HG02623 (cell line): ENCODE measurements around the gene PTCD1.
A peak's percentile ranks its signal among the peaks of the same experiment; 100 is the strongest.

Source experiments
- ATAC-seq: cut with Tn5 transposase; IDR thresholded peaks from one replicate; pipeline ENCODE4 v1.9.1; 2021; ENCODE audit warnings: moderate library complexity; ENCODE audit not compliant: unreplicated experiment

The PTCD1 gene, protein sequence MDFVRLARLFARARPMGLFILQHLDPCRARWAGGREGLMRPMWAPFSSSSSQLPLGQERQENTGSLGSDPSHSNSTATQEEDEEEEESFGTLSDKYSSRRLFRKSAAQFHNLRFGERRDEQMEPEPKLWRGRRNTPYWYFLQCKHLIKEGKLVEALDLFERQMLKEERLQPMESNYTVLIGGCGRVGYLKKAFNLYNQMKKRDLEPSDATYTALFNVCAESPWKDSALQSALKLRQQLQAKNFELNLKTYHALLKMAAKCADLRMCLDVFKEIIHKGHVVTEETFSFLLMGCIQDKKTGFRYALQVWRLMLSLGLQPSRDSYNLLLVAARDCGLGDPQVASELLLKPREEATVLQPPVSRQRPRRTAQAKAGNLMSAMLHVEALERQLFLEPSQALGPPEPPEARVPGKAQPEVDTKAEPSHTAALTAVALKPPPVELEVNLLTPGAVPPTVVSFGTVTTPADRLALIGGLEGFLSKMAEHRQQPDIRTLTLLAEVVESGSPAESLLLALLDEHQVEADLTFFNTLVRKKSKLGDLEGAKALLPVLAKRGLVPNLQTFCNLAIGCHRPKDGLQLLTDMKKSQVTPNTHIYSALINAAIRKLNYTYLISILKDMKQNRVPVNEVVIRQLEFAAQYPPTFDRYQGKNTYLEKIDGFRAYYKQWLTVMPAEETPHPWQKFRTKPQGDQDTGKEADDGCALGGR

GRCh38 chr7:99438573-99439480 lies at the start of gene PTCD1, which contains the start of gene CPSF4:
TSS of gene PTCD1 (minus strand) at chr7:99438798. CDS start at chr7:99435242, 3,556 bp downstream.
TSS of gene CPSF4 (plus strand) at chr7:99438943. CDS start at chr7:99439083, 140 bp downstream.
- ATAC-seq, result peak; percentile 91

DNA sequence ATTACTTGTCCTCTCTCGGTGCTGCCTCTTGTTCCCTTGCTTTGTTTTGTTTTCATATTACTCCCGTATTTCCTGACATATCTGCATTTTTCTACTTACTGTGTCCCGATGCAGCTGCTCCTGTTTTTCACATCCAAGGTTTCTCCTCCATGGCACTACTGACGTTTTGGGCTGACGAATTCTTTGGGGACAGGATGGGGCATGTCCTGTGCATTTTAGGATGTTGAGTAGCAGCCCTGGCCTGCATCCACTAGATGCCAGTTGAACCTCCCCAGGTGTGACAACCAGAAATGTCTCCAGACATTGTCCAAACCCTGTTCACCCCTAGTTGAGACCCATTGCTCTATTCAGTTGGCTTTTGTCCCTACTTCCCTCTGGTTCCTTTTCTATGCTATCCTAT lies 46.5 kb upstream of the PTCD1 start:
- no peak for ATAC-seq

DNA sequence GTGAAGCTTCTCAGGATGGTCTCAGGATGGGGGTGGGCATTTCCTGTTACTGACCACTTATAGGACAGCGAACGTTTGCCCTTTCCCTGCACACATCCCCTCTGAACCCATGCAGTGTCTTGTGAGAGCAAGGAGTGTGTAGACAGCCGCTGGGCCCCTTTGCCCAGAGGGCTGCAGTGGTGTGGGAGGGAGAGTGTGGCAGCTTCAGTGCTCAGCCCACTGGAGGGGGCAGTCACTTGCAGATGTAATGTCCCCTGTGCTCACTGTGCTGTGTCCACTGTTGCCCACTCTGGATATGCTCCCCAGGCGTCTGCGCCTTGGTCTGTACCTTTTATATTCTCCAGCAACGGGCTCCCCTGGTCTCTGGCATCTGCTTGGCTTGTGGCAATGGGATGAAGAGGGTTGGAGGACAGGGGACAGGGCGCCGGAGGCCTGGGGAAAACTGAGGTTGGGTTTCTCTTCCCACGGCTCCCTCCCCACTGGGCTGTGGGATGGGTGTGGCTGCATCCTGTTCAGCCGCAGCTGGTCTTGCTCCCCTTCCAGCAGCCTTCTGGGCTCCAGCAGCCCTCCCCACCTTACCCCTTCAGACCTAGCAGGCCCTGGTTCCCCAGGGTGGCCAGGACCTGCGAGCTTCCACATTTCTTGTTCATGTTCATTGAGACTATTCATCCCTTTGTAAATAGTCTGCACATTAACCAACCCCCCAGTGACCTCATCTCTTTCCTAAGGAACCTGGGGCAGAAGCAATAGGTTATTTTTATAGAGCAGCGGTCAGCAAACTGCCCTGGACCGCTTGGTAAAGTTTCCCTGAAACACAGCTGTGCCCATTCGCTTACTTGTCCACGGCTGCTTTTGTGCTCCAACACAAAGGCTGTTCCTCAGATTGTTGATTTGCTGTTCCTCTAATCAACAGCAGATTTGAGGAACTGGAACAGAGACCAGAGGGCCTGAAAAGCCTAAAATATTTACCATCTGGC lies 40.2 kb upstream of the PTCD1 start:
- no peak for ATAC-seq

DNA sequence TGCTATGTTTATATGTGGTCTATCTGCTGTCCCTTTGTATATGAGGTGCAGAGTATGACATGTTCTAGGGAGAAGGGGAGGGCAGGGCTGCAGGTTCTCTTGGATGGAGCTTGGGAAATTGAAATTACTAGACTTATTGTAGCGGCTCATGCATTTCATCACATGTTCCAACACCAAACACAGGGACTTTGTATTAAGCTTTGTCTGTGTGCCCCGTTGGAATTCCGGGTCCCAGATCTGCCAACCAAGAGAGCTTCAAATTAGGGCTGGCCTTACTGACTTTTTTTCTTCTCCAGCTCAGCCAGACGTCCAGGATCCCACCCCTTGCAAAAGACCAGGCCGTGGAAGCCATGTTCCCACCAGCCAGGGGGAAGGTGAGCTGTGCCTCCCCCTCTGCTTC lies 37.5 kb upstream of the PTCD1 start:
- no peak for ATAC-seq

DNA sequence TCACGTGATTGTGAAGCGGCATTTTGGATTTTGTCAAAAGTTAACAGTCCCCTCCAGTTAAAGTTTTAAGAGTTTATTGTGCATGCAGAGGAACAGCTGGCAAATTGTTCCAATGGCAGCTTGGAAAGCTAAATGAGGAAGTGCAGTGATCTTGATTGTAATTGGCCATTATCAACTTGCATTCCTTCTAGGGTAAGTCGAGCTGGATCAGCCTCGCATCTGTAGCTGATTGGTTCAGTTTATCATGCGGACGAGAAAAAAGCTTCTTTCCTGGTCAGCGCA lies 34.7 kb upstream of the PTCD1 start:
- no peak for ATAC-seq

DNA sequence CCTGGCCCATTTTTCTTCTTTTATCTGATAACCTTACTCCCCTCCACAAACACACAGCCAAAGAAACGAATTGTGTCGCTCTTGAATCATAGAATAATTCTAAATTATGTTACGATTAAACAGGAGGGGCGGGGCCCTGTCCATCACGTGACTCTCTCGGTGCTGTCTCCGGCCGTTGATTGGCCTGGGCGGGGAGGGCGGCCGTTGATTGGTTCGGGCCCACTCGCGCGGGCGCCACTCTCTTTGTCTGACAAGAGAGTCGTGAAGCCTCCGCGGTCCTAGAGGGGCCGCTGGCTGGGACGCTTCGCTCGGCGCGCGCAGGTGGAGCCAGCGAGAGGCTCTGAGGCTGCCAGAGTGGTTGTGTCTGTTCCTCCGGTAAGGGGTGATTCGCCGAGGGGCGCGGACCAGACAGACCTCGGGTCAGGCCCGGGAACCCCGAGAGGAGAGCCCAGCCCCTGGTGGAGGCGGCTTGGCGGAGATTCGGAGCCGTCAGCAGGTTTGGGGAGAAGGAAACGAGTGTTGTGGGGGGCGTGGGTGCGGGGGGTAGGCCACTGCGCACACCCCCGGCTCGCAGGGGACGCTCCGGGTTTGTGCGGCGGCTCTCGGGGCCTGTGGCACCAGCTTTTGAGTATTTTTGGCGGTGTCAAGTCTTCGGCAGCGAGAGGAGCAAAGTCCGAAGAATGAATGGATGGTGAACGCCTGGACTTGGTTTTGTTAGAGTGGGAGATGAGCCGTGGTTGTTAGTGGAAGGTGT lies 34.1 kb upstream of the PTCD1 start, which contains the start of gene ZNF789:
Gene ZNF789 (plus strand): TSS at position 330 of the 754 bp plus-strand sequence. CDS start 3,567 bp downstream, outside the sequence.
- peak; percentile 83 for ATAC-seq

DNA sequence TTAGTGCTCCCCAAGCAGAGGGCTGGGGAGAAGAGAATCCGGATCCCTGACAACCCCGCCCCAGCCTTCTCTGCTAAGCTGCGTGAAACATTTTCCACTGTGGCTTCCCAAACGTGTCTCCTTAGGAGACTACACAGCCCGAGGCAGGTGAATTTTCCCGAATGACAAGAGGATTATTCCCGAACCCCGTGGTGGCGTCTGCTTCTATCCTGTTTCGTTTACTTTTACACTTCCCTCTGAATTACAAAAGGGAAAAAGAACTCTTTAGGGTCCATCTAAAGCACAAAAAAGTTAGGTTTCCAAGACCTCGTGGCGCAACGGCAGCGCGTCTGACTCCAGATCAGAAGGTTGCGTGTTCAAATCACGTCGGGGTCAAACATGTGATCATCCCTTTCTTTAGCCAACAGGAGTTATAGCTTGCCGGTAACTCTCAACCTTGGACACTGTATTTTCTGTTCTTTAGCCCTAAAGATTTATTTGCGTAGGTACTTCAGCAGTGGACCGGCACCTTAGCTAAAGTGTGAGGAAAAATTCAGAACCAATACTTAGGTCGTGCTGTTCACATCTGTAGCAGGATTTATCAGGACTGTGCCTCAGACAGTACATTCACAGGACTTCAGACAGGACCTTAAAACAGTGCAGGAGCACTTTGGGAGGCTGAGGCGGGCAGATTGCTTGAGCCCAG lies 30.9 kb upstream of the PTCD1 start:
- no peak for ATAC-seq

DNA sequence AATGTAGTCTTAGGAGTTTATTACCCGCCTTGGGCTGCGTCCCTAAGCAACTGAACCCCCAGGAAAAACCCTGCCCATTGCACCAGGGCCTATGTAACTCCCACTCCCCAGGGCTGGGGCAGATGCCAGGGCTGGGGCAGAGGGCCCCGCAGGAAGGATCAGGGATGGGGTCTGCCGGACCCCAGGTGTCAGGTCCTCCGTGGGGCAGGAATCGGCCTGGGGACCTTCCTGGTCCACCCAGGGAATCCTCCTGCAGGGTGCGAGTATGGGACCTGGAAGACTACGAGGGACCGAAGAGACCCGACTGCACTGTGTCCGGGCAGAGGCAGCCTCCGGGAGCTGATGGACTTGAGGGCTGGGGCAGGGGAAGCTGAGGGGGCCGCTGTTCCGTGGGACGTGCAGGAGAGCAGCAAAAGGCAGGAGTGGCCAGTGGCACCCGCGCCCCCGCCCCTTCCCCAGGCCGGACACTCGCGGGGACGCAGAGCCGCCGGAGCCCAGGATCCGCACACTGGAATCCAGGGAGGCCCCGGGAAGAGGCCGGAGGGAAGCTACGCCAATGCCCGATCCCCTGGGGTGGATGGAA lies 29.8 kb upstream of the PTCD1 start:
- no peak for ATAC-seq

- ATAC-seq, result peak; percentile 2
Measured at GRCh38 chr7:99465421-99465768, 26.8 kb upstream of the PTCD1 start.

DNA sequence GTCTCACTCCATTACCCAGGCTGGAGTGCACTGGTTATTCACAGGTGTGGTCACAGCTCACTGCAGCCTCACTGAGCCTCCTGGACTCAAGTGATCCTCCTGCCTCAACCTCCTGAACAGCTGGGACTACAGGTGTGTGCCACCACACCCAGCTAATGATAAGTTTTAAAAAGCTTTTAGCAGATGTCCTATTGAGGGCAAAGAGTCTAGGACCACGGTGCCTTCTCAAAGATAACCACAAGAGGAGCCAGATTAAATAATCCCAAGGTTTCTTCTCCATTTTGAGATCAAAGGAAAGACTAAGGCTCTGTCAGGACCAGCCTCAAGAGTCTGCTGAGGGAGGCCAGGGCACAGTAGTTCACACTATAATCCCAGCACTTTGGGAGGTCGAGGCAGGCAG lies 22.6 kb upstream of the PTCD1 start:
- no peak for ATAC-seq

GRCh38 chr7:99460651-99461050 lies 22.1 kb upstream of the PTCD1 start:
- no peak for ATAC-seq

DNA sequence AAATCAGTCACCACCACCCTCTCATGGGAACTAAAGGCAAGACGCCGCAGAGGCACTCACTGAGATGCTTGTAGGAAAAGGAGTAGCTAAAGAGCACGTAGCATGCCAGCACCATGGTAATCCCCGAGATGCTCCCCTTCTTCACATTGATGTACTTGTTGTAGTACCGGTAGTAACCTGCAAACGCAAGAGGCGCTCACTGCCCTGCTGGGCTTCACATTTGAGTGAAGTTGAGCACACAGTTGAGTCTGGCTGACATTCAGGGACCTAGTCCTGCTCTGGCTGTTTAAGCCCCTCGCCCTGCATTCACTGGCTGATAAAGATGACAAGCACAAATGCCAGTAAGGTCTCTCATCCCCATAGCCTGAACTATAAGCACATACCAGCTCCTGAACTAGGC lies 20.5 kb upstream of the PTCD1 start:
- ATAC-seq, result no peak

GRCh38 chr7:99457650-99458493 lies 19.3 kb upstream of the PTCD1 start:
- no peak for ATAC-seq

DNA sequence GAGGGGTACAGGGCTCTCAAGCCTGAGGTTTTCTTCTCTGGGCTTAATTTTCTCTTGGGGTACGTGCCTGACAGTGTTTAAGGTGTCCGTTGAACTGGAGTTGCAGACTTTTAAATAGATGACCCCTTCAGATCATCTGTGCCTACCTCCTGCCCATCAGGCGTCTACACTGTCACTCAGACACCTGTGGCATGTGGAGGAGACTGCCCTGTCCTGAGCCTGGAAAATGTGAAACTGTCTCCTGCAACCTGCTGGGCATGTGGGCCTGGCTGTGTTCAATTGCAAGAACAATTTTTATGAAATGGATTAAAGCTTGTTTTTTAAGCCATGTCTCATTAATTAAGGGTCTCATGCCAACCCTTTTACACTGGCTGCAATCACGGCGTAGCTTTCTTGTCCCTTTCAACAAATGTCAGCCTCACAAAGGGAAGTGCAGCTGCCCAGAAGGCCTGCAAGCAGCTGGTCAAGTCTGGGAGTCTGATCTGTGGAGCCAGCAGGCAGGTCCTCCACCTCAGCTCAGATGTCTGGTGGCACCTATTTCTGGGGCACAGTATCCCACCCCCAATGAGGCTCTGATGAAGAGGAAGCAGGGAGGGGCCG lies 18.6 kb upstream of the PTCD1 start:
- no peak for ATAC-seq

DNA sequence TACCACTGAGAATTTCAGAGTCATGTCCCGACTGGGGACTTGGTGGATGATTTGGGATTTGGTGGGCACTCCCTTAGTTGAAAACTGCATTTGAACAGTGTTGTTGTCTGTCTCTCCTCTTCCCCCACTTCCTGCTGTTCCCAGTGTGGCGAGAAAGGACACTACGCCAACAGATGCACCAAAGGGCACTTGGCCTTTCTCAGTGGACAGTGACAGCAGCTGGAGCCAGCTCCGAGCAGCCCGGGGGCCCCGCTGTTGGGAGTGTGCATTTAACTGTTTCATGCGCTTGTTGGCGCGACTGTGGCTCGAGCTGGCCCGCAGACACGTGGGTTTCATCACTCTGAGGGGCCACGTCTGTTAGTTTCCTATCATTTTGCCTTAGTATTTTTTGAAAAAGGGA lies 17.7 kb upstream of the PTCD1 start:
- no peak for ATAC-seq

- no peak for ATAC-seq
Measured at GRCh38 chr7:99455874-99456273, 17.3 kb upstream of the PTCD1 start.

- no peak for ATAC-seq
Measured at GRCh38 chr7:99453105-99453504, 14.5 kb upstream of the PTCD1 start.
